A673 (cell line): Measurements from ENCODE around the gene INPP5F. TPM values are rescaled to one million over a fixed set of nuclear protein-coding genes. Genes with fewer than 3 reads are reported as not detected.

Experiments
- BruUV-seq: library from RNA; stranded (reverse); fragments of 400-500 nt; replicated peaks from 2 replicates; lab custom pipeline; 2021; lab: Mats Ljungman, UMichigan
- CTCF ChIA-PET: fragments of 300-600 bp; sonication (Branson Sonifier 250); formaldehyde crosslinking; loops from one replicate; lab custom pipeline; 2022; ENCODE audit warnings: antibody characterized with exemption; lab: Charles Lee
- POLR2A ChIA-PET: fragments of 300-600 bp; sonication (Branson Sonifier 250); formaldehyde crosslinking; loops from one replicate; lab custom pipeline; 2022; ENCODE audit warnings: antibody characterized with exemption; ENCODE audit not compliant: low non-redundant PET; lab: Charles Lee
- DNase-seq: peaks from one replicate; pipeline ENCODE4 v3.0.0-alpha.2; 2015; ENCODE audit warnings: low spot score
- H3K27ac ChIP-seq: fragments of 200-600 bp; sonication (generic); 2 replicates; pipeline ENCODE4 v1.5.1; 2016; ENCODE audit warnings: mixed run types, low read depth, mild to moderate bottlenecking, mixed read lengths, antibody characterized with exemption, low read length; ENCODE audit not compliant: poor library complexity, severe bottlenecking
- H3K27me3 ChIP-seq: fragments of 200-600 bp; sonication (generic); replicated peaks from 2 replicates; pipeline ENCODE4 v1.6.1; 2017; ENCODE audit warnings: mixed run types, low read depth, mild to moderate bottlenecking, mixed read lengths, antibody characterized with exemption, low read length; ENCODE audit not compliant: insufficient read depth, poor library complexity
- H3K36me3 ChIP-seq: fragments of 200-600 bp; sonication (generic); 2 replicates; pipeline ENCODE4 v1.6.1; 2016; ENCODE audit warnings: mixed run types, mild to moderate bottlenecking, mixed read lengths, antibody characterized with exemption, low read length; ENCODE audit not compliant: insufficient read depth, poor library complexity, severe bottlenecking
- H3K4me1 ChIP-seq: fragments of 200-600 bp; sonication (generic); 2 replicates; pipeline ENCODE4 v1.6.1; 2017; ENCODE audit warnings: mixed run types, mild to moderate bottlenecking, mixed read lengths, antibody characterized with exemption, low read length; ENCODE audit not compliant: insufficient read depth, poor library complexity, severe bottlenecking
- H3K4me3 ChIP-seq: fragments of 200-600 bp; sonication (generic); 2 replicates; pipeline ENCODE4 v1.5.1; 2016; ENCODE audit warnings: low read depth, mixed run types, mild to moderate bottlenecking, mixed read lengths, low read length; ENCODE audit not compliant: poor library complexity, severe bottlenecking
- H3K9me3 ChIP-seq: fragments of 200-600 bp; sonication (generic); 2 replicates; pipeline ENCODE4 v1.6.1; 2016; ENCODE audit warnings: mixed run types, low read depth, mild to moderate bottlenecking, mixed read lengths, antibody characterized with exemption, low read length; ENCODE audit not compliant: poor library complexity, severe bottlenecking
- EZH2 ChIP-seq: fragments of 200-600 bp; sonication (generic); IDR thresholded peaks from 2 replicates; pipeline ENCODE4 v1.6.1; 2017; ENCODE audit warnings: borderline replicate concordance, low read depth, mild to moderate bottlenecking, mixed read lengths, antibody characterized with exemption, low read length; ENCODE audit not compliant: poor library complexity, severe bottlenecking
- intact Hi-C: fragments of 100-400 bp; cut with micrococcal nuclease; formaldehyde crosslinking; loops from one replicate; pipeline ENCODE4 v1.10.0; 2022; ENCODE audit not compliant: unreplicated experiment
- total RNA-seq: library from RNA; stranded (reverse); gene quantifications from 2 replicates; pipeline ENCODE4 v1.2.3, GENCODE V29; 2021
- TF ChIP-seq, protein P1 (sequence below): fragments of 300-800, 200-600 bp; sonication (generic); conservative IDR thresholded peaks from 2 replicates; pipeline ENCODE4 v1.5.1; 2017; ENCODE audit warnings: low read depth, mild to moderate bottlenecking, antibody characterized with exemption, low read length, moderate library complexity, mixed read lengths

The INPP5F gene
- total RNA-seq, 1 experiment from 2014 or later: 22.0 TPM

DNA sequence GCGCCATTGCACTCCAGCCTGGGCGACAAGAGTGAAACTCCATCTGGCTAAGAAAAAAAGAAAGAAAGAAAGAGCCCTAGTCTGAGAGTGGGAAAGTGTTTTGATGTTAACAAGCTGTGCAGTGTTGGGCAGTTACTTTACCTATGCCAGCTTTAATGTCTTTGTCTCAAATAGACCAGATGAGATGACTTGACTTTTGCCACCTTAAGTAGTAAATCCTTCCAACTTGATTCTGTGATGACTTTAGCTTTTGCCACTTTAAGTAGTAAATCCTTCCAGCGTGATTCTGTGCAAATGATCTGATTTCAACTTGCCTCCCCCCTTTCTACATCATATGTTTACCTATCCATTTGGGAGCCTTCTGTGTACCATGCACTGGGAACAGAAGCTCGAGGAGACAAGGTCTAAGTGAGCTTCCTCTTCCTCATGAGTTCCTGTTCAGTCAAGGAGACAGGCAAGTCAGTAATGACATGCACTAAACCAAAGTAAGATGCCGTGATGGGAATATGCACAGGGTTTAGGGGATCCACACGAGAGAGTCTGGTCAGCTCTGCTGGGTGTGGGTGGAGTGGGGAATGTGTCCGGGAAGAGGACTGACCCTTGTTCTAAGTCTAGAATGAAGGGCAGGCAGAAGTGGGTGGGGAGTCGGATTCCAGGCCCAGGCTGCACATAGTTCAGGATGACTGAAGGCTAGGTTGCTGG is 17.2 kb downstream of the INPP5F start:
- Histone ChIP-seq H3K27me3 (no peaks in the 10 kb centered on the region), H3K36me3 (no peaks in the 10 kb centered on the region), H3K4me3 (no peak overlapping the region), H3K9me3 (no peaks in the 10 kb centered on the region), H3K27ac (no peak overlapping the region), H3K4me1 (peaks cover 28% of the 10 kb centered on the region)
- ChIA-PET POLR2A (no interaction called here), CTCF (no interaction called here)
- BruUV-seq: no TSS peak
- no peak for DNase-seq
- intact Hi-C loops: no loop called here
- no peak for TF ChIP-seq EZH2
- TF ChIP-seq, protein P1, sequence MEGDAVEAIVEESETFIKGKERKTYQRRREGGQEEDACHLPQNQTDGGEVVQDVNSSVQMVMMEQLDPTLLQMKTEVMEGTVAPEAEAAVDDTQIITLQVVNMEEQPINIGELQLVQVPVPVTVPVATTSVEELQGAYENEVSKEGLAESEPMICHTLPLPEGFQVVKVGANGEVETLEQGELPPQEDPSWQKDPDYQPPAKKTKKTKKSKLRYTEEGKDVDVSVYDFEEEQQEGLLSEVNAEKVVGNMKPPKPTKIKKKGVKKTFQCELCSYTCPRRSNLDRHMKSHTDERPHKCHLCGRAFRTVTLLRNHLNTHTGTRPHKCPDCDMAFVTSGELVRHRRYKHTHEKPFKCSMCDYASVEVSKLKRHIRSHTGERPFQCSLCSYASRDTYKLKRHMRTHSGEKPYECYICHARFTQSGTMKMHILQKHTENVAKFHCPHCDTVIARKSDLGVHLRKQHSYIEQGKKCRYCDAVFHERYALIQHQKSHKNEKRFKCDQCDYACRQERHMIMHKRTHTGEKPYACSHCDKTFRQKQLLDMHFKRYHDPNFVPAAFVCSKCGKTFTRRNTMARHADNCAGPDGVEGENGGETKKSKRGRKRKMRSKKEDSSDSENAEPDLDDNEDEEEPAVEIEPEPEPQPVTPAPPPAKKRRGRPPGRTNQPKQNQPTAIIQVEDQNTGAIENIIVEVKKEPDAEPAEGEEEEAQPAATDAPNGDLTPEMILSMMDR: no peak

DNA sequence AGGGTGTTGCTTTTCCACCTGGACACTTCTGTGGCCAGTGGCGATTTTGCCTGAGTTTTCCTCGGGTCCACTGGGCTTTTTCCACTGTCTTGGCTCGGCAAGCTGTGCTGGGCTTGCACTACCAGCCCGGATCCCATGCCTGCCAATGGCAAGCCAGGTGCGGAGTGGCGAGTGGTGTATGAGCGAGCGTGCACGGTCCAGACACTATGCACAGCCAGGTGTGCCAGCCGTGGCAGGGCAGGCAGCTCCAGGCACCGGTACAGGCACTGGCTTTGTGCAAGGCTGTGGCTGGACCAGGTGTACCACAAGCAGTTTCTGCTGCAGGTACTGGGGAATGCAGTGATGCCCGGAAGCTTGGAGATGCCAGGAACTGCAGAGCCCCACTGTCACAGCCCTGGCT is 22.1 kb downstream of the INPP5F start:
- Histone ChIP-seq H3K27me3 (no peaks in the 10 kb centered on the region), H3K36me3 (no peaks in the 10 kb centered on the region), H3K27ac (no peak overlapping the region), H3K9me3 (no peaks in the 10 kb centered on the region), H3K4me3 (no peak overlapping the region), H3K4me1 (peaks cover 4% of the 10 kb centered on the region)
- intact Hi-C loops: no loop called here
- CTCF ChIA-PET: no interaction called here
- no peak for DNase-seq
- TF ChIP-seq EZH2: no peak
- TF ChIP-seq, protein P1: no peak
- no TSS peak for BruUV-seq
- POLR2A ChIA-PET: no interaction called here

DNA sequence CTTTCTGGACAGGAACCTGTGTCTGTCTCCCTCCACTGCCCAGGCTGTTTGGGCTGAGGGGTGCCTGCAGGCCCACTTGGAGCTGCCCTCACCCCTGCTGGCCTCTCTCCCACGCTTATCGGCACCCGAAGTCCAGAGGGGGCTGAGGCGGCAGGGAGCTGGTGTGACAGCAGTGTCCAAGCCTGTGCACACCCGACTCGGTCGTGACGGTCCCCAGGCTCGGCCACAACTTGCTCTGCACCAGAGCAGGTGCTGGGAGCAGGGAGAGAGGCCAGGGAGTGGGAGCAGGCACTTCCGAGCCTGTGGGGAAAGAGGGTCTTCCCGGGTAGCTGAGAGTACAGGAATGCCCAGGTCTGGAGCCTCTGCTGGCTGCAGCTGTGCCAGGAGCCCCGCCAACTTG is 23.0 kb downstream of the INPP5F start:
- CTCF ChIA-PET: no interaction called here
- POLR2A ChIA-PET: interaction anchor here (0.9 kb wide), 1 partner anchor 11 kb away, joined by 6 read pairs; no protein-coding TSS in a partner anchor

More for the DNA sequence above, 23.0 kb downstream of the INPP5F start:
- Histone ChIP-seq H3K9me3 (no peaks in the 10 kb centered on the region), H3K36me3 (no peaks in the 10 kb centered on the region), H3K27me3 (no peaks in the 10 kb centered on the region), H3K27ac (no peak overlapping the region), H3K4me1 (peaks cover 3% of the 10 kb centered on the region), H3K4me3 (no peak overlapping the region)
- DNase-seq: no peak
- BruUV-seq: no TSS peak
- no peak for TF ChIP-seq EZH2
- TF ChIP-seq, protein P1: no peak
- intact Hi-C loops: no loop called here
